ENCODE measurements around the gene SPTBN1.

GRCh38 chr2:54587171-54588016, 131.3 kb downstream of the SPTBN1 start:
- TF ChIP-seq, protein P1, sequence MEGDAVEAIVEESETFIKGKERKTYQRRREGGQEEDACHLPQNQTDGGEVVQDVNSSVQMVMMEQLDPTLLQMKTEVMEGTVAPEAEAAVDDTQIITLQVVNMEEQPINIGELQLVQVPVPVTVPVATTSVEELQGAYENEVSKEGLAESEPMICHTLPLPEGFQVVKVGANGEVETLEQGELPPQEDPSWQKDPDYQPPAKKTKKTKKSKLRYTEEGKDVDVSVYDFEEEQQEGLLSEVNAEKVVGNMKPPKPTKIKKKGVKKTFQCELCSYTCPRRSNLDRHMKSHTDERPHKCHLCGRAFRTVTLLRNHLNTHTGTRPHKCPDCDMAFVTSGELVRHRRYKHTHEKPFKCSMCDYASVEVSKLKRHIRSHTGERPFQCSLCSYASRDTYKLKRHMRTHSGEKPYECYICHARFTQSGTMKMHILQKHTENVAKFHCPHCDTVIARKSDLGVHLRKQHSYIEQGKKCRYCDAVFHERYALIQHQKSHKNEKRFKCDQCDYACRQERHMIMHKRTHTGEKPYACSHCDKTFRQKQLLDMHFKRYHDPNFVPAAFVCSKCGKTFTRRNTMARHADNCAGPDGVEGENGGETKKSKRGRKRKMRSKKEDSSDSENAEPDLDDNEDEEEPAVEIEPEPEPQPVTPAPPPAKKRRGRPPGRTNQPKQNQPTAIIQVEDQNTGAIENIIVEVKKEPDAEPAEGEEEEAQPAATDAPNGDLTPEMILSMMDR (IDR thresholded peaks at IDR 0.05; ENCODE audit: low read length) = no peak
- no peak for TF ChIP-seq EZH2 (IDR thresholded peaks at IDR 0.05; ENCODE audit: borderline replicate concordance, low read length)

Measured in OCI-LY1 (cell line).